ENCODE results near the gene ALDH1A2.
"Not testable (repeated sequence)": the region's sequence is repeated elsewhere in the genome, so short reads cannot be mapped to it uniquely, and the experiment has no call there.

The ALDH1A2 gene

DNA sequence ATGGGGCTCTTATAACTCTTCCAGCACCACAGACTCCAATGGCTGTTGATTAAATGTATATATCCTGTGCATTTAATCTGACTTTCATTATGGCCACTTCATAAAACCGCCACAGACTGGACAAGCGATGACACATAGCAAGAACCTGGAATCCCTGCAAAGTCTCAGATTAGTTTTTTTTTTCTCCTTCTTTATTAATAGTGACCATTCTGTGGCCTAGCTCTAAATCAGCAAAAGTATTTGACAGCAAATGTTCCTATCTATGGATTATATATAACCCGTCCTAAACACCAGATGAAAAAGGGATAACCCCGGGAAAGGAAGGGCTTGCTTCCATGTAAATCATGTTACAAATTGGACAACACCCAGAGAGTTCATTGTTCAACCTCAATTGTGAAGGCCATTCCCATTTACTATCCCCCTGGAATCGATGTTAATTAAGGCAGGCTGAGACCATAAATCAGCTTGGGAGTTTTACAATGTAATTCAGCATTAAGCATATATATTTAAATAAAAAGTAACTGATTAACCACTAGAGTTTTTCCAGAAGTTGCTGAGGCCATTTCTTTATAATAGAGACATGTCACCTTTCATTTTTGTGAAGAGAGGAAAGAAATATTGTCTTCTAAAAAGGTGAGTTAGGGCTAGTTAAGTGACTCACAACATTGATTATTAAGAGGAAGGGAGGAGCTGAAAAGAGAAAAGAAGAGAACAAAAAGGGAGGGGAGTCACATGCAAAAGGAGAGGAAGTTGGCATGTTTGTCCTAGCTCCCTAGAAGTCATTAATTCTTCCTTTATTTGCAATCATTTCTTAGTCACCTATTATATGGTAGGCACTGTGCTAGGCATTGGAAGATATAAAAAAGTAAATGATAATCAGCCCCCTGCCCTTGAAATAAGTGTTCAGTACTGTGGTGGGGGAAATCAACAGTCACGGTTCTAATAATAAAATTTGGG lies 26.2 kb downstream of the ALDH1A2 start:
- no peak for DNase-seq

DNA sequence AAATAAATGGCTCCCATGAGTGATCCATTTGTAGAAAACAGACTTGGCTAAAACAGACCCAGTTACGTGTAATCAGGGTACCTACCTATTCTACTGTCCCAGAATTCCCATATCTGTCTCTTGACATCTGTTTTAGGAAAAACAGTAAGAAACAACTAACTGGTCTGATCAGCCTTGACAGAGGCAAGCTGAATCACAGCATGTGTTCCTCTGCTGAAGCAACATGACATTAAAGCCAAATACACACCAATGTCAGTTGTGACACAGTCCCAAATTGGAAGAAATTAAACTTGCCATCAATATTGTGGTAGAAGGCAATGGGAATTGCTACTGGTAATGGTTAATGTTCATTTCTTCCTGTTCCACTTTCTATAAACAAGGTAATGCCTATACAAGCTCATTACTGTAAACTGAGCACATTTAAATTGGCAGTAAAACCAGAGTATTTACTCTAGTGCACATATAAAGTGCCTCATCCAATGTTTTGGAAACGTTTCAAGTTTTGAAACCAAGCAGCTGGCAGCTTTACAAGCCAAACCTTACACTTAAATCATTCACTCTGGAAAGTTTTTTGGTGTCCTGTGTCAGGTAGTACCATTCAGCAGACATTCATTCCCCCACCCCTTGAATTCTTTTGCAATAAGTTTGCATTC lies 27.0 kb downstream of the ALDH1A2 start:
- no peak for DNase-seq

DNA sequence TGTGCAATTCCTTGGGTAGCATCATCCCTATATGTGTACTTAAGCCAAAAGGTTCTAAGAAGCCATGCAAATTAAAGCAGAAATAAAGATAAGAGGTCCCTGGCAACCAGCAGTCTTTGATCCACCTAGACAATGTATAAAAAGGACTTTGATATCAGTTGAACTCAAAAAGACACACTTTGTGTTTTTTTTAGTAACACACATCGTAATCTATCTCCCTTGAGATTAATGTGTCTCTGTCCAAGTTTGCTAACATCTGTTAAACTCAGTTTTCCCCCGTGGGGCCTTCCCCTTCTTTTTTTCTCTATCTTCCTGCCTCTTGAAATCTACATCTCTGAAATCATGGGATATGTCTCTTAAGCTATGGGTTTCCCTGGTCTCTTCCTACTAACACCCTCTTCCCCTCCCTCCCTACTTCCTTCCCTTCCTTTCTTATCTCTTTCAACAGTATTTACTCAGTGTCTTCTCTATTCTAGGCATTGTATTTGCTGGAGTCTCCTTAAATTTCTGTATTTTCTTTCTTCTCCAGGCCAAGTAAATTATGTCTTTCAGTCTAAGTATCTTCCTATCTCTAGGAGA lies 27.7 kb downstream of the ALDH1A2 start:
- no peak for DNase-seq

DNA sequence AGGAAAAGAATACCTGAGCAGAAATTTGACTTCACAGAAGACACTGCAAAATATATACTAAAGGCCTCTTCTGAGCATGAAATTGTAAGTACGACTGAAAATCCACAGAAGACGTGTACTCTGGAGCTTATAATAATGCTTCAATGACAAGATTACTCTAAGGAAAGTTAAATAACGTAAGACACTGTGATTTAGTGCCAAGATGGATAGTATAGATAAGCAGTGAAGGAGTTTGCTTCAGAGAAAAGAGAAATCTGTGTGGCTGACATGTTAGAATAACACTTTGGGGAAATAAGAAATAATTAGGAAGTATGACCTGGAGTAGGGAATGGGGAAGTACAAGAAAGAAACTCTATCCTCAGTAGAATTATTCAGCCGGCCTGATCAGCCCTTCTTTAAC lies 28.9 kb downstream of the ALDH1A2 start:
- no peak for DNase-seq

- not testable (repeated sequence) for DNase-seq
Observed at GRCh38 chr15:58028392-58028791, 37.1 kb downstream of the ALDH1A2 start.

DNA sequence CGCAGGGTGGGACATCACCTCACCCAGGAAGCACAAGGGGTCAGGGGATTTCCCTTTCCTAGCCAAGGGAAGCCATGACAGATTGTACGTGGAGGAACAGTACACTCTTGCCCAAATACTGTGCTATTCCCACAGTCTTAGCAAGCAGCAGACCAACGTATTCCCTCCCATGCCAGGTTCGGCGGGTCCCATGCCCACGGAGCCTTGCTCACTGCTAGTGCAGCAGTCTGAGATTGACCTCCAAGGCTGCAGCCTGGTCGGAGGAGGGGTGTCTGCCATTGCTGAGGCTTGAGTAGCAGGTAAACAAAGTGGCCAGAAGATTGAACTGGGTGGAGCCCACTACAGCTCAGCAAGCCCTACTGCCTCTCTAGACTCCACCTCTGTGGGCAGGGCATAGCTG lies 39.0 kb downstream of the ALDH1A2 start:
- DNase-seq = no peak

DNA sequence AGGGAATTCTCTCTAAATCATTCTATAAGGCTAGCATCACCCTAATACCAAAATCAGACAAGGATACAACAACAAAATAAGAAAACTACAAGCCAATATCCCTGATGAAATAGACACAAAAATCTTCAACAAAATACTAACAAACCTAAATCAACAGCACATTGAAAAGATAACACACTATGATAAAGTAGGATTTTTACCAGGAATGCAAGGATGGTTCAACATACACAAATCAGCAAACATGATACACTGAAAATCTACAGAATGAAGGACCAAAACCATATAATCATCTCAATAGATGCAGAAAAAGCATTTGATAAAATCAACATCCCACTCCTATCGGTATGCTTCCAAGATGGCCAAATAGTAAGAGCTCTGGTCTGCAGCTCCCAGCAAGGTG lies 39.5 kb downstream of the ALDH1A2 start:
- no peak for DNase-seq

GRCh38 chr15:58021332-58022230 lies 43.9 kb downstream of the ALDH1A2 start:
- DNase-seq = no peak

DNA sequence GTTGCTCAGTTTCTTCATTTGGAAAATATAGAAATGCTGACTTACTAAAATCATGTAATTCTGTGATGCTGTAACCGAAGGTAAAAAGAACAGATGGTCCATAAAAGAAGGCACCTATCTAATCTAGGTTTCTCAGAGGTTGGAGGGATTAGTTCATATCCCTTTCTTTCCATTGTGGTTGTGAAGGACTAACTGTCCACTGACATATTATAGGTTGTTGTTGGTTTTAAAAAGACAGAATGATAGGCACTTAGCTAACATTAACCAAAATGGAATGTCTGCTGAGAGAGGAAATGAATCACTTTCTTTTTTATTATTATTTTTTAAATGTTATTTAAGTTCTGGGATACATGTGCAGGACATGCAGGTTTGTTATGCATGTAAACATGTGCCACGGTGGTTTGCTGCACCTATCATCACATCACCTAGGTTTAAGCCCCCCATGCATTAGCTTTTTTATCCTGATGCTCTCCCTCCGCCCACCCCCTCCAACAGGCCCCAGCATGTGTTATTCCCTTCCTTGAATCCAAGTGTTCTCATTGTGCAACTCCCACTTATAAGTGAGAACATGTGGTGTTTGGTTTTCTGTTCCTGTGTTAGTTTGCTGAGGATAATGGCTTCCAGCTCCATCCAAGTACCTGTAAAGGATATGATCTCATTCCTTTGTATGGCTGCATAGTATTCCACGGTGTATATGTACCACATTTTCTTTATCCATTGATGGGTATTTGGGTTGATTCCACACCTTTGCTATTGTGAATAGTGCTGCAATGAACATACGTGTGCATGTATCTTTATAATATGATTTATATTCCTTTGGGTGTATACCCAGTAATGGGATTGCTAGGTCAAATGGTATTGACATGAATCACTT lies 45.8 kb downstream of the ALDH1A2 start:
- DNase-seq = no peak

GRCh38 chr15:58017869-58018268 lies 47.6 kb downstream of the ALDH1A2 start:
- DNase-seq = no peak

DNA sequence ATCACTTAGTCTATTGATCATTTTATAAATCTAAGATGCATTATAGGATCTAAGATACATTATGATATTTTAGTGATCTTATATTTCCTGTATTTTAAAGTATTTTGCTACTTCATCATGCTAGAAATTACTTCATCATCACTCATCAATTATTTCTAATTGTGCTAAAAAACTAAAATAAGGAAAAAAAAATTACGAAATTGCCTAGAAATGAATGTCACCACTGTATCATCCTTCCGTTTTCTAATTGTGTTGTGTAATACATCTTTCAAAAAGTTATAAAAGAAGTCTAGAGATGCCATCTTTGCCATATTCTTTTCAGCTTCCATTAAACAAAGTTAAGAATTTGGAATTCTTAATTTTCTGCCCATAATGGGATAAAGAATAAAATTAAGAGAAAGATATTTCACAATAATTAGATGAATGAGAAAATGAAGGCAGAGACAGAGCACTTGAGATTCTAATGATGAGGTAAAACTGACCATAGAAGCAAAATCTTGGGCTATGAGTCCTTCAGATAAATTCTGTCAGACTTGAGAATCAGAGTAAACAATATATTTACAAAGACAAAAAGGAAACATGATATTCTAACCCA lies 48.8 kb downstream of the ALDH1A2 start:
- DNase-seq = no peak

GRCh38 chr15:58015565-58015964 lies 49.9 kb downstream of the ALDH1A2 start:
- no peak for DNase-seq

- DNase-seq = no peak
Observed at GRCh38 chr15:58014470-58014869, 51.0 kb downstream of the ALDH1A2 start.

DNA sequence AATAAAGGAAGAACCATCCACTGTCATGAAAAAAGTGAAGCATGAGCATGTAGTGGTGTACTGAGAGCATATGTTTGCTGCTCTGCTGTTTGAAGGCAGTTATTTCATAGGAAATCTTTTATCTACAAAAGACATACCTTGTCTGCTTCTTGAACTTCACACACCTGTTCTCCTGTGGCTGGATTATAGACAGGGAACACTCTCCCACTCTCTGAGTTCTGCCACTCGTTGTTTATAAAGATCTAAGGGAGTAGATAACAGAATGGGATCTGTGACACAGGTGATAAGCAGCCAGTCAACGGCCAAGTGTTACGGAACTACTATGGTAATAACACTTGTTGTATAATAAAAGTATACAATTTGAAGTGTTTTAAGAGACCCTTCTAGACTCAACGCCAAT lies 51.5 kb downstream of the ALDH1A2 start:
- DNase-seq = no peak

- no peak for DNase-seq
Observed at GRCh38 chr15:58010983-58011382, 54.5 kb downstream of the ALDH1A2 start.

GRCh38 chr15:58003810-58004209 lies 61.7 kb downstream of the ALDH1A2 start:
- no peak for DNase-seq

DNA sequence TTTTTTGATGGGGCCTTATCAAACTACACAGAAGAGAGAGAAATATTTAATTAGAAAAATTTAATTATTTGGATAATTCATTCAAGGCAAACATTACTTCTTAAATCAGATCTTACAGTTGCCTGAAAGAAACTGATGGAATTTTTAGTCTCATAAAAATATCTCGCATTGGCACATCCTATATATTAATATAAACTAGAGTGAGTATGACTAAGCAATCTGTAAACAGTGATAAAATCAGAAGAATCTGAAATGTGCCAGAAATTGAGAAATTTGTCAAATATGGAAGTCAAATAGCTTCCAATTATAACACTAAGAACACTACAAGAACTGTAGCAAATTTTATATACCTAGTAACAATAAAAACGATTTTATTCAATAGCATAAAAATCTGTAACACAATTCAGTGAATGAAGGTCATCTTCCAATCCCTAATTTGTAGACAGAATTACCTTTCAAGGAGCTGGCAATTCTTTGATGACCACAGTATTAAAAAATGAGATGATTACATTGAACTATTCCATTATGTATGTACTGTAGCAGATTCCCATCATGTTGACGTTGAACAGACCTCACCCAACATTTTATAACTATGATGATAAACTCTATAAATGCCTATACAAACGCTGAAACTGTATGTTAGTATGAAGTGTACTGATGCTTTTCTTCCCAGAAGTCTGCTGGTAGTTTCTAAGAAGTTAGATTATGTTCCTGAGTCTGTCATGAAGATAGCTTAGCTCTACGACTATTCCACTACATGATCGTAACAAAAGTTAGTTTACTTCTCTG lies 63.0 kb downstream of the ALDH1A2 start:
- no peak for DNase-seq

- not testable (repeated sequence) for DNase-seq
Observed at GRCh38 chr15:57999699-58000098, 65.8 kb downstream of the ALDH1A2 start.

DNA sequence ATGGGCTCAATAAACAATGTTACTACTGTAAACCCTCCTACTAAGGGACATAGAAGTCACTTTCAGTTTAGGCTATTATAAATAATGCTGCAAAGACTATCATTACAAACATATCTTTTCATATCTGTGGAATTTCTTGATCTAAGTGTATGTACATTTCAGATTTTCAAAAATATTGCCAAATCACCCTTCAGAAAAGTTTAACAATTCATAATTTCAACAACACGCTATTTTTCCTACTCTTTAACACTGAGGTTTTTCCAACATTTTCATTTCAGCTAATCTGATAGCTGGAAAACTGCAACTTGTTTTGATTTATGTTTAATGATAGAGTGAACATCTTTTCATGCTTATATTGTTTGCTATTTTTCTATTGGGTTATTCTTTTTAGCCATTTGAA lies 69.0 kb downstream of the ALDH1A2 start:
- DNase-seq = no peak

- DNase-seq = no peak
Observed at GRCh38 chr15:57994221-57995049, 71.1 kb downstream of the ALDH1A2 start.

Data from activated CD4-positive, alpha-beta T cell treated with anti-CD3 and anti-CD28 coated beads for 1 hour (primary cell).